Naive thymus-derived CD4-positive, alpha-beta T cell (primary cell): ENCODE results near the gene CYP4A22. TPM values are rescaled to one million over a fixed set of nuclear protein-coding genes. Genes with fewer than 3 reads are reported as not detected.
"Not testable (repeated sequence)": the region's sequence is repeated elsewhere in the genome, so short reads cannot be mapped to it uniquely, and the experiment has no call there.

Experiments
- ATAC-seq: fragments of 150-1000 bp; cut with Tn5 transposase; 2 replicates; pipeline ENCODE4 v1.10.0; 2021; ENCODE audit warnings: mild to moderate bottlenecking, moderate library complexity
- CTCF ChIA-PET: fragments of 350-600 bp; sonication (Branson Sonifier 250); formaldehyde crosslinking; loops from one replicate; lab custom pipeline; 2021; ENCODE audit warnings: antibody characterized with exemption; lab: Charles Lee
- POLR2A ChIA-PET: fragments of 350-600 bp; sonication (Branson Sonifier 250); formaldehyde crosslinking; loops from one replicate; lab custom pipeline; 2021; ENCODE audit warnings: antibody characterized with exemption, inconsistent platforms; lab: Charles Lee
- DNase-seq, 9 donors: peaks; one replicate each; pipeline versions ENCODE4 v3.0.0 to v3.0.0-alpha.2; 2020 to 2022; ENCODE audit warnings: mixed read lengths in 1 of 9
- H3K27ac ChIP-seq: one replicate; pipeline ENCODE4 v1.7.0; 2013; ENCODE audit warnings: mild to moderate bottlenecking, low read depth, low read length, moderate library complexity
- H3K27me3 ChIP-seq, 2 donors: one replicate each; pipeline ENCODE4 v1.7.0; 2013; ENCODE audit warnings: low read length in 2 of 2, mild to moderate bottlenecking in 2 of 2, moderate library complexity in 2 of 2; ENCODE audit not compliant: control insufficient read depth in 2 of 2, insufficient read depth in 2 of 2
- H3K36me3 ChIP-seq, 3 experiments: 1 replicate in 2 of 3; 2 replicates in 1 of 3; pipeline ENCODE4 v1.7.0; 2013; ENCODE audit warnings: low read length in 3 of 3, mild to moderate bottlenecking in 3 of 3, moderate library complexity in 1 of 3; ENCODE audit not compliant: insufficient read depth in 3 of 3, control insufficient read depth in 2 of 3
- H3K4me1 ChIP-seq, 2 donors: one replicate each; pipeline ENCODE4 v1.7.0; 2013; ENCODE audit warnings: low read length in 2 of 2, mild to moderate bottlenecking in 2 of 2, moderate library complexity in 1 of 2; ENCODE audit not compliant: control insufficient read depth in 2 of 2, insufficient read depth in 2 of 2
- H3K4me3 ChIP-seq: 2 replicates; pipeline ENCODE4 v1.7.0; 2013; ENCODE audit warnings: mild to moderate bottlenecking, low read length
- H3K9me3 ChIP-seq, 3 experiments: 1 replicate in 2 of 3; 2 replicates in 1 of 3; pipeline ENCODE4 v1.7.0; 2013; ENCODE audit warnings: low read length in 3 of 3; ENCODE audit not compliant: control insufficient read depth in 2 of 3
- H3K27ac Mint-ChIP-seq, 9 donors: one replicate each; pipeline ENCODE4 v1.8.0; 2020 to 2022; ENCODE audit warnings: mixed read lengths in 9 of 9, mild to moderate bottlenecking in 8 of 9, moderate library complexity in 5 of 9, inconsistent platforms in 2 of 9
- H3K27me3 Mint-ChIP-seq, 5 donors: one replicate each; pipeline ENCODE4 v1.8.0; 2021 to 2022; ENCODE audit warnings: mixed read lengths in 5 of 5, mild to moderate bottlenecking in 1 of 5
- H3K36me3 Mint-ChIP-seq, 5 donors: one replicate each; pipeline ENCODE4 v1.8.0; 2020 to 2022; ENCODE audit warnings: mixed read lengths in 5 of 5, mild to moderate bottlenecking in 3 of 5, inconsistent platforms in 1 of 5
- H3K4me1 Mint-ChIP-seq, 7 donors: one replicate each; pipeline ENCODE4 v1.8.0; 2020 to 2022; ENCODE audit warnings: mixed read lengths in 7 of 7, mild to moderate bottlenecking in 3 of 7, inconsistent platforms in 1 of 7
- H3K4me3 Mint-ChIP-seq, 10 donors: one replicate each; pipeline ENCODE4 v1.8.0; 2020 to 2022; ENCODE audit warnings: mild to moderate bottlenecking in 10 of 10, mixed read lengths in 10 of 10, moderate library complexity in 6 of 10, inconsistent platforms in 2 of 10
- H3K9me3 Mint-ChIP-seq, 11 donors: one replicate each; pipeline ENCODE4 v1.8.0; 2020 to 2022; ENCODE audit warnings: mixed read lengths in 11 of 11, mild to moderate bottlenecking in 4 of 11, inconsistent platforms in 1 of 11, moderate library complexity in 1 of 11
- intact Hi-C, 2 donors: fragments of 100-400 bp; cut with micrococcal nuclease; formaldehyde crosslinking; loops; one replicate each; pipeline ENCODE4 v1.15.1; 2023
- polyA plus RNA-seq, 2 donors: library from polyadenylated mRNA; unstranded; fragments of 300-500 nt; fragmentation: Illumina TruSeq; gene quantifications; one replicate each; pipeline ENCODE4 v1.2.3, GENCODE V29; 2021
- total RNA-seq, 6 experiments: library from RNA in 5 of 6; stranded (reverse) in 5 of 6; gene quantifications; 1 replicate in 5 of 6; 2 replicates in 1 of 6; pipeline ENCODE4 v1.2.3 and lab custom pipeline; 2021 to 2026

CYP4A22 gene
- total and polyA plus RNA-seq, 7 experiments from 2014 or later: not detected

DNA sequence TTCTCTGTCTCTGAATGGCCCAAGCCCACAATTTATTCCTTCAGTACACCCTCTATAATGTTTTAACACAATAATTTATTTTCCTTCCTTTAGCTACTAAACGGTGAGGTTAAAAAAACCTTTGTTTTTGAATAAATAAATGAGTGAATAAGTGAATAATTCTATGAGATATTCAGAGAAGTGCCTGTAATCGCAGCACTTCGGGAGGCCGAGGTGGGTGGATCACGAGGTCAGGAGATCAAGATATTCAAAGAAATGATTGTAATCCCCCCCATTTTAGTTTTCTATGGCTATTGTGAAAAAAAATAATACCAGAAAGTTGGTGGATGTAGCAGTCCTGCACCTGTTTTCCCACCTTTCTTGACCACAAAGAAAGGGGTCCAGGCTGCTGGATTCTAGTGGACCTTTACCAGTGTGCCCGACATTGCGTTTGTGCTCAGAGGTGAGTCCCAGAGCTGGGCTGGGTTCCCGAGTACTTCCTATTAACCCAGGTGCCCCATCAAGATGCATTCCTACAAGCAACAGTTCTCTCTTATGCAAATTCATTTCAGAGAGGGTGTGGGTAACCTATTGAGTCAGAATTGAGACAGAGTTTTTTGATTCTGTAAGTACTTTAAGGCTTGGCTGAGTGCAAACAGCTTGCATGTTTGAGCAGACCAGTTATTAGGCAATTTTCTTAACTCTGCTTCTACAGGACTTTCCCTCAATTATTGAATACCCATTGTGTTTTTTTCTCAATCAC is 7.6 kb upstream of the CYP4A22 start:
- H3K4me3 ChIP-seq, H3K4me1 ChIP-seq, H3K9me3 Mint-ChIP-seq, H3K4me1 Mint-ChIP-seq, H3K27ac Mint-ChIP-seq, H3K27me3 ChIP-seq, H3K36me3 Mint-ChIP-seq, H3K9me3 ChIP-seq, ATAC-seq, H3K36me3 ChIP-seq, CTCF ChIA-PET, intact Hi-C loops, H3K4me3 Mint-ChIP-seq, DNase-seq, H3K27ac ChIP-seq, POLR2A ChIA-PET: not testable (repeated sequence)
- H3K27me3 Mint-ChIP-seq: peaks cover 5 to 37% (median 22%) of the 10 kb centered on the region in 5 donors

DNA sequence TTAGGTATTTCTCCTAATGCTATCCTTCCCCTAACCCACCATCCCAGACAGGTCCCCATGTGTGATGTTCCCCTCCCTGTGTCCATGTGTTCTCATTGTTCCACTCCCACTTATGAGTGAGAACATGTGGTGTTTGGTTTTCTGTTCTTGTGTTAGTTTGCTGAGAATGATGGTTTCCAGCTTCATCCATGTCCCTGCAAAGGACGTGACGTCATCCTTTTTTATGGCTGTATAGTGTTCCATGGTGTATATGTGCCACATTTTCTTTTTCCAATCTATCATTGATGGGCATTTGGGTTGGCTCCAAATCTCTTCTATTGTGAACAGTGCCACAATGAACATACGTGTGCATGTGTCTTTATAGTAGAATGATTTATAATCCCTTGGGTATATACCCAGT is 4.6 kb upstream of the CYP4A22 start:
- H3K4me1 Mint-ChIP-seq, POLR2A ChIA-PET, H3K27ac ChIP-seq, ATAC-seq, H3K4me3 ChIP-seq, H3K27me3 ChIP-seq, CTCF ChIA-PET, H3K9me3 Mint-ChIP-seq, H3K27ac Mint-ChIP-seq, H3K4me3 Mint-ChIP-seq, H3K36me3 Mint-ChIP-seq, DNase-seq, intact Hi-C loops, H3K9me3 ChIP-seq, H3K4me1 ChIP-seq, H3K36me3 ChIP-seq: not testable (repeated sequence)
- H3K27me3 Mint-ChIP-seq: peaks cover 9 to 38% (median 22%) of the 10 kb centered on the region in 5 donors

DNA sequence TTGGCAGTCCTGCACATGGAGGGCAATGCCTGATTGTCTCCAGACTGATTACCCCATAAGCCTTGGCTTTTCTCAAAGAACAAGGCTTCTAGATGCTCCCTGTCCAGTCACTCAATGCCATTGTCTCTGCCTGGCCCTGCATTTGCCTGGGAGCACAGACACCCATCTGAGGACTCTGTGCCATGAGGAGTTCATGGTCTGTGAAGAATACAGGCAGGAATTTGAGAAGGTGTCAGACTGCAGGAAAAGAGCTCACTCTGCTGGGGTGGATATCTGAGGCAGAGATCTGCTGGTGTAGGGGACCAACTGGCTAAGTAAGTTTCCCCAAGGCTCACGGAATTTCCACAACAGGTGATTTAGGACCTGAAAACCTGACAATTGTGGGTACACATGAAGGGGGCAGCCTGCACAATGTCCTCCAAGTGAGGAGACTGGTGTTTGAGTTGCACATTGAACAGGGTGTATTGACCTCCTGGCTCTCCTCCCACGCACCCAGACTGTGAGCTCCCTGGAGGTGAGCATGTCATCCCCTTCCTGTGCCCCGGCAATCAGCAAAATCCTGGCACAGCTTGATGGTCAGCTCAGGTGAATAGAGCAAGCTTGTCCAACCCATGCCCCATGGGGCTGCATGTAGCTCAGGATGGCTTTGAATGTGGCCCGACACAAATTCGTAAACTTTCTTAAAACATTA is 829 bp downstream of the CYP4A22 start:
- H3K27ac ChIP-seq: no peak overlapping the region
- Mint-ChIP-seq H3K27me3 (peaks cover 7 to 26% (median 14%) of the 10 kb centered on the region in 5 donors), H3K9me3 (peaks cover 0 to 3% (median 0%) of the 10 kb centered on the region in 11 donors), H3K4me3 (no peak overlapping the region), H3K36me3 (no peaks in the 10 kb centered on the region), H3K27ac (no peak overlapping the region), H3K4me1 (no peaks in the 10 kb centered on the region)
- CTCF ChIA-PET: no interaction called here
- H3K36me3 ChIP-seq: no peaks in the 10 kb centered on the region
- no peaks in the 10 kb centered on the region for H3K9me3 ChIP-seq
- H3K4me3 ChIP-seq: no peak overlapping the region
- POLR2A ChIA-PET: no interaction called here
- no peaks in the 10 kb centered on the region for H3K4me1 ChIP-seq
- no peak for DNase-seq
- intact Hi-C loops: no loop called here
- ATAC-seq: no peak
- H3K27me3 ChIP-seq: no peaks in the 10 kb centered on the region

DNA sequence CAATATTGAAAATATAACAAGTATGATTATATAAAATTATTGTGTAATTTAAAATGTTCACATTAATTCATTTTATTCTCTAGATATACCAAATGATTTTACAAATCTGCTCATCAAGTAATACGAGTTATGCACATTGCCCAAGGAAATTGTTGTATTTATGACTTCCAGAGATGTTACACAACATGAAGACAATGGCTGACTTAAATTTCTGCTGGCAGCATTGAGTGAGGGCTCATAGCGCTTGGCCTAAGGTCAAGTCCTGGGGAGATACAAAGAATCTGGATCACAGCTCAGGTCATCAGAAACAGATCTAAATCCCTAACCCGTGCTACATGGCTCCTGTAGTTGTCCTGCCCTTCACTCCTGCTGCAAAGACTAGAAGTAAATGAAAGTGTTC is 3.1 kb downstream of the CYP4A22 start:
- H3K27me3 ChIP-seq, H3K36me3 Mint-ChIP-seq, H3K4me1 Mint-ChIP-seq, H3K9me3 Mint-ChIP-seq, H3K27ac Mint-ChIP-seq, CTCF ChIA-PET, ATAC-seq, DNase-seq, H3K4me1 ChIP-seq, H3K36me3 ChIP-seq, H3K27ac ChIP-seq, H3K4me3 Mint-ChIP-seq, intact Hi-C loops, H3K4me3 ChIP-seq, POLR2A ChIA-PET, H3K9me3 ChIP-seq: not testable (repeated sequence)
- H3K27me3 Mint-ChIP-seq: peaks cover 2 to 19% (median 11%) of the 10 kb centered on the region in 5 donors

DNA sequence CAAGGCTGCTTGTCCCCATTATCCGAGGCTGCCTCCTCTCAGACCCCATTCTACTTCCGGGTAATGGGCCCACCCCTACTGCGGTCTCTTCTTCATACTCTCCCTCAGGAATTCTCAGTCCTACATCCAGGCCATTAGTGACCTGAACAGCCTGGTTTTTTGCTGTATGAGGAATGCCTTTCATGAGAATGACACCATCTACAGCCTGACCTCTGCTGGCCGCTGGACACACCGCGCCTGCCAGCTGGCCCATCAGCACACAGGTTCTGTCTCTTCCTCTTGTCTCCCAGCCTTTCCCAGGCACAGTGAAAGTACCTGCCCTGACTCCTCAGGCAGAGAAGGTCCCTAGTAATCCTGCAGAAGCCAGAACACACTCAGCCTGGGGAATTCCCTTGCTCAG is 6.4 kb downstream of the CYP4A22 start:
- H3K27ac Mint-ChIP-seq, H3K9me3 Mint-ChIP-seq, H3K36me3 Mint-ChIP-seq, H3K4me1 ChIP-seq, H3K27ac ChIP-seq, H3K4me3 Mint-ChIP-seq, H3K9me3 ChIP-seq, H3K4me3 ChIP-seq, POLR2A ChIA-PET, CTCF ChIA-PET, ATAC-seq, H3K36me3 ChIP-seq, H3K27me3 ChIP-seq, H3K4me1 Mint-ChIP-seq, intact Hi-C loops, DNase-seq: not testable (repeated sequence)
- H3K27me3 Mint-ChIP-seq: peaks cover 0 to 26% (median 17%) of the 10 kb centered on the region in 5 donors

DNA sequence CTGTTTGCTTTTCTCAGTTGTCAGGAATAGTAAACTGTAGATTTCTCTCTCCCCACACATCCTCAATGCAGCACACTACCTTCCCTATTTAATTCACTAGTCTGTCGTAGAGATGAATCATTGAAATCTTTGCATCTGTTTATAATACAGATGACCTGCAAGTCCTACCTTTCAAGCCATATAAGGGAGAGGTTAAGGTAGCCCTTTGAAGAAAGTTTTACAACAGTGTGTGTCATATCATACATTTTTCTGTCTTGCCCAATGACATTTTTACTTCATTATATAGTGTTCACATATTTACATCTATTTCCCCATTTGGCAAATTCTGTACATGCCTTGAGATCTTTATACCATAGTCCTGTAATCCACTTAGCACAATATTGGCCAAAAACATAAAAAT is 9.3 kb downstream of the CYP4A22 start:
- H3K4me1 Mint-ChIP-seq, H3K36me3 Mint-ChIP-seq, CTCF ChIA-PET, H3K4me3 ChIP-seq, POLR2A ChIA-PET, H3K9me3 Mint-ChIP-seq, H3K36me3 ChIP-seq, H3K9me3 ChIP-seq, H3K27ac Mint-ChIP-seq, H3K4me1 ChIP-seq, H3K27ac ChIP-seq, H3K4me3 Mint-ChIP-seq, ATAC-seq, H3K27me3 ChIP-seq, DNase-seq: not testable (repeated sequence)
- intact Hi-C loops: loop anchor here in 1 of 2 donors (5.0 kb wide), 1 partner anchor 219 kb away; no protein-coding TSS in a partner anchor
- H3K27me3 Mint-ChIP-seq: peaks cover 0 to 47% (median 24%) of the 10 kb centered on the region in 5 donors
